ENCODE results near the gene FOLR3.

DNA sequence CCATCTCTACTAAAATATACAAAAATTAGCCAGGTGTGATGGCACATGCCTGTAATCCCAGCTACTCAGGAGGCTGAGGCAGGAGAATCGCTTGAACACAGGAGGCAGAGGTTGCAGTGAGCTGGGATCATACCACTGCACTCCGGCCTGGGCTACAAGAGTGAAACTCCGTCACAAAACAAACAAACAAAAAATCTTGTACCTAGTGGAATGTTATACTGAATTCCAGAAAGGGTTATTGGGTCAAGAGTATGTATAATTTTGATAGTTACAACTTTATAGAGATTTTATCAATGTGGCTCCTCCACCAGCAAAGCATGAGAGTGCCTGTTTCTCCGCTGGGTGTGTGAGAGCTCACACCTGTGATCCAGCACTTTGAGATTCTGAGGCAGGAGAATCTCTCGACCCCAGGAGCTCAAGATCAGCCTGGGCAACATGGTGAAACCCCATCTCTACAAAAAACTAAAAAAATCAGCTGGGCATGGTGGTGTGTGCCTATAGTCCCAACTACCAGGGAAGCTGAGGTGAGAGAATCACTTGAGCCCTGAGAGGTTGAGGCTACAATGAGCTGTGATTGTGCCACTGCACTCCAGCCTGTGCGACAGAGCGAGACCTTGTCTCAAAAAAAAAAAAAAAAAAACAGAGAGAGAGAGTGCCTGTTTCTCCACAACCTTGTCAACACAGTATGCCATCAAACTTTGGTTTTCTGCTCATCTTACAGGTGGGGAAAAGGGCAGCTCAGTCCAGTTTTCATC lies 43.7 kb downstream of the FOLR3 start:
- TF ChIP-seq EZH2phosphoT487 (IDR thresholded peaks at IDR 0.05; ENCODE audit: borderline replicate concordance, low read depth): no peak
- TF ChIP-seq, protein P1, sequence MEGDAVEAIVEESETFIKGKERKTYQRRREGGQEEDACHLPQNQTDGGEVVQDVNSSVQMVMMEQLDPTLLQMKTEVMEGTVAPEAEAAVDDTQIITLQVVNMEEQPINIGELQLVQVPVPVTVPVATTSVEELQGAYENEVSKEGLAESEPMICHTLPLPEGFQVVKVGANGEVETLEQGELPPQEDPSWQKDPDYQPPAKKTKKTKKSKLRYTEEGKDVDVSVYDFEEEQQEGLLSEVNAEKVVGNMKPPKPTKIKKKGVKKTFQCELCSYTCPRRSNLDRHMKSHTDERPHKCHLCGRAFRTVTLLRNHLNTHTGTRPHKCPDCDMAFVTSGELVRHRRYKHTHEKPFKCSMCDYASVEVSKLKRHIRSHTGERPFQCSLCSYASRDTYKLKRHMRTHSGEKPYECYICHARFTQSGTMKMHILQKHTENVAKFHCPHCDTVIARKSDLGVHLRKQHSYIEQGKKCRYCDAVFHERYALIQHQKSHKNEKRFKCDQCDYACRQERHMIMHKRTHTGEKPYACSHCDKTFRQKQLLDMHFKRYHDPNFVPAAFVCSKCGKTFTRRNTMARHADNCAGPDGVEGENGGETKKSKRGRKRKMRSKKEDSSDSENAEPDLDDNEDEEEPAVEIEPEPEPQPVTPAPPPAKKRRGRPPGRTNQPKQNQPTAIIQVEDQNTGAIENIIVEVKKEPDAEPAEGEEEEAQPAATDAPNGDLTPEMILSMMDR (IDR thresholded peaks at IDR 0.05): no peak
- no peak for TF ChIP-seq EP300 (IDR thresholded peaks at IDR 0.05; ENCODE audit: borderline replicate concordance in 1 of 2, low read depth in 1 of 2, low read length in 1 of 2)
- no peak for TF ChIP-seq TCF12 (IDR thresholded peaks at IDR 0.05)
- no peak for TF ChIP-seq RFX5 (IDR thresholded peaks at IDR 0.05; ENCODE audit: low read length)
- TF ChIP-seq RAD21 (IDR thresholded peaks at IDR 0.05; ENCODE audit: low read length): no peak
- no peak for TF ChIP-seq NRF1 (IDR thresholded peaks at IDR 0.05; ENCODE audit: low read depth, low read length)
- no peak for TF ChIP-seq POLR2AphosphoS5 (IDR thresholded peaks at IDR 0.05; ENCODE audit: low read depth, low read length)
- no peak for TF ChIP-seq YY1 (IDR thresholded peaks at IDR 0.05; ENCODE audit: low read depth)
- TF ChIP-seq, protein P2, sequence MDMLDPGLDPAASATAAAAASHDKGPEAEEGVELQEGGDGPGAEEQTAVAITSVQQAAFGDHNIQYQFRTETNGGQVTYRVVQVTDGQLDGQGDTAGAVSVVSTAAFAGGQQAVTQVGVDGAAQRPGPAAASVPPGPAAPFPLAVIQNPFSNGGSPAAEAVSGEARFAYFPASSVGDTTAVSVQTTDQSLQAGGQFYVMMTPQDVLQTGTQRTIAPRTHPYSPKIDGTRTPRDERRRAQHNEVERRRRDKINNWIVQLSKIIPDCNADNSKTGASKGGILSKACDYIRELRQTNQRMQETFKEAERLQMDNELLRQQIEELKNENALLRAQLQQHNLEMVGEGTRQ (IDR thresholded peaks at IDR 0.05; ENCODE audit: borderline replicate concordance, low read depth, low read length): no peak
- TF ChIP-seq FOXM1 (IDR thresholded peaks at IDR 0.05; ENCODE audit: low read depth): no peak
- TF ChIP-seq, protein P3, sequence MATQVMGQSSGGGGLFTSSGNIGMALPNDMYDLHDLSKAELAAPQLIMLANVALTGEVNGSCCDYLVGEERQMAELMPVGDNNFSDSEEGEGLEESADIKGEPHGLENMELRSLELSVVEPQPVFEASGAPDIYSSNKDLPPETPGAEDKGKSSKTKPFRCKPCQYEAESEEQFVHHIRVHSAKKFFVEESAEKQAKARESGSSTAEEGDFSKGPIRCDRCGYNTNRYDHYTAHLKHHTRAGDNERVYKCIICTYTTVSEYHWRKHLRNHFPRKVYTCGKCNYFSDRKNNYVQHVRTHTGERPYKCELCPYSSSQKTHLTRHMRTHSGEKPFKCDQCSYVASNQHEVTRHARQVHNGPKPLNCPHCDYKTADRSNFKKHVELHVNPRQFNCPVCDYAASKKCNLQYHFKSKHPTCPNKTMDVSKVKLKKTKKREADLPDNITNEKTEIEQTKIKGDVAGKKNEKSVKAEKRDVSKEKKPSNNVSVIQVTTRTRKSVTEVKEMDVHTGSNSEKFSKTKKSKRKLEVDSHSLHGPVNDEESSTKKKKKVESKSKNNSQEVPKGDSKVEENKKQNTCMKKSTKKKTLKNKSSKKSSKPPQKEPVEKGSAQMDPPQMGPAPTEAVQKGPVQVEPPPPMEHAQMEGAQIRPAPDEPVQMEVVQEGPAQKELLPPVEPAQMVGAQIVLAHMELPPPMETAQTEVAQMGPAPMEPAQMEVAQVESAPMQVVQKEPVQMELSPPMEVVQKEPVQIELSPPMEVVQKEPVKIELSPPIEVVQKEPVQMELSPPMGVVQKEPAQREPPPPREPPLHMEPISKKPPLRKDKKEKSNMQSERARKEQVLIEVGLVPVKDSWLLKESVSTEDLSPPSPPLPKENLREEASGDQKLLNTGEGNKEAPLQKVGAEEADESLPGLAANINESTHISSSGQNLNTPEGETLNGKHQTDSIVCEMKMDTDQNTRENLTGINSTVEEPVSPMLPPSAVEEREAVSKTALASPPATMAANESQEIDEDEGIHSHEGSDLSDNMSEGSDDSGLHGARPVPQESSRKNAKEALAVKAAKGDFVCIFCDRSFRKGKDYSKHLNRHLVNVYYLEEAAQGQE (IDR thresholded peaks at IDR 0.05; ENCODE audit: low read depth, low read length): no peak

Measured in SK-N-SH (cell line).